Measurements from ENCODE around the gene NCOA1.

- TF ChIP-seq CTCF (IDR thresholded peaks at IDR 0.05) (no peak), POLR2A (IDR thresholded peaks at IDR 0.05) (no peak)
Measured at GRCh38 chr2:24510771-24511170, 19.7 kb downstream of the NCOA1 start.
